ENCODE measurements around the gene DDX4. TPM values are rescaled to one million over a fixed set of nuclear protein-coding genes. Genes with fewer than 3 reads are reported as not detected.
"Not testable (repeated sequence)": the region's sequence is repeated elsewhere in the genome, so short reads cannot be mapped to it uniquely, and the experiment has no call there.

The DDX4 gene
- total and polyA plus RNA-seq, 8 donors, result 0.02 to 0.56 (median 0.11) TPM; not detected in 2

DNA sequence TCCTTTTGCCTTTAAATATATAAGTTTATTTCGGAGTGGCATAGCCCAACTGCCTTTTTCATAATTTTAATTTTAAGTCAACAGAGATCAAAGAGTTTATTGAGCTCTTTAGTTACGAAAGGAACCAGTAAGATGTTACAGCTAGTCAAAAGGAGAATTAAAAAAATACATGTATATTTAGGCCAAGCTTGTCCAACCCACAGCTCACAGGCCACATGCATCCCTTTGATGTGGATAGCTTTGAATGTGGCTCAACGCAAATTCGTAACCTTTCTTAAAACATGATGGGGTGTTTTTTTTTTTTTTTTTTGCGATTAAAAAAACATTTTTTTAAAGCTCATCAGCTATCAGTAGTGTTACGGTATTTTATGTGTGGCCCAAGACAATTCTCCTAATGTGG is 63.1 kb downstream of the DDX4 start:
- no peak for FAIRE-seq
- H3K9me3 ChIP-seq, result no peaks in the 10 kb centered on the region
- no peak for ATAC-seq
- H3K27me3 ChIP-seq, result no peaks in the 10 kb centered on the region
- no peaks in the 10 kb centered on the region for H3K36me3 ChIP-seq
- no peak overlapping the region for H3K27ac ChIP-seq
- WGBS, 2 donors, result 93 to 98% methylated on average over 6 of the region's 6 CpGs
- no peak overlapping the region for H3K4me3 ChIP-seq
- TF ChIP-seq, protein P1, sequence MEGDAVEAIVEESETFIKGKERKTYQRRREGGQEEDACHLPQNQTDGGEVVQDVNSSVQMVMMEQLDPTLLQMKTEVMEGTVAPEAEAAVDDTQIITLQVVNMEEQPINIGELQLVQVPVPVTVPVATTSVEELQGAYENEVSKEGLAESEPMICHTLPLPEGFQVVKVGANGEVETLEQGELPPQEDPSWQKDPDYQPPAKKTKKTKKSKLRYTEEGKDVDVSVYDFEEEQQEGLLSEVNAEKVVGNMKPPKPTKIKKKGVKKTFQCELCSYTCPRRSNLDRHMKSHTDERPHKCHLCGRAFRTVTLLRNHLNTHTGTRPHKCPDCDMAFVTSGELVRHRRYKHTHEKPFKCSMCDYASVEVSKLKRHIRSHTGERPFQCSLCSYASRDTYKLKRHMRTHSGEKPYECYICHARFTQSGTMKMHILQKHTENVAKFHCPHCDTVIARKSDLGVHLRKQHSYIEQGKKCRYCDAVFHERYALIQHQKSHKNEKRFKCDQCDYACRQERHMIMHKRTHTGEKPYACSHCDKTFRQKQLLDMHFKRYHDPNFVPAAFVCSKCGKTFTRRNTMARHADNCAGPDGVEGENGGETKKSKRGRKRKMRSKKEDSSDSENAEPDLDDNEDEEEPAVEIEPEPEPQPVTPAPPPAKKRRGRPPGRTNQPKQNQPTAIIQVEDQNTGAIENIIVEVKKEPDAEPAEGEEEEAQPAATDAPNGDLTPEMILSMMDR (IDR thresholded peaks at IDR 0.05), result no peak
- intact Hi-C loops (cut with DNase I), result no loop called here
- H3K4me1 ChIP-seq, result no peaks in the 10 kb centered on the region
- DNase-seq, result no peak

DNA sequence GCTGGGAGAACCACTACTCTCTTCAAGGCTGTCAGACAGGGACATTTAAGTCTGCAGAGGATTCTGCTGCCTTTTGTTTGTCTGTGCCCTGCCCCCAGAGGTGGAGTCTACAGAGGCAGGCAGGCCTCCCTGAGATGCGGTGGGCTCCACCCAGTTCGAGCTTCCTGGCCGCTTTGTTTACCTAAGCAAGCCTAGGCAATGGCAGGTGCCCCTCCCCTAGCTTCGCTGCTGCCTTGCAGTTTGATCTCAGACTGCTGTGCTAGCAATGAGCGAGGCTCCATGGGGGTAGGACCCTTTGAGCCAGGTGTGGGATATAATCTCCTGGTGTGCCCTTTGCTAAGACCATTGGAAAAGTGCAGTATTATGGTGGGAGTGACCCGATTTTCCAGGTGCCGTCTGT is 71.0 kb downstream of the DDX4 start:
- DNase-seq; H3K27ac ChIP-seq; H3K4me1 ChIP-seq; intact Hi-C loops (cut with DNase I); ATAC-seq; H3K9me3 ChIP-seq; FAIRE-seq; H3K27me3 ChIP-seq; H3K4me3 ChIP-seq; H3K36me3 ChIP-seq: not testable (repeated sequence)
- 88 to 94% methylated on average over 7 of the region's 7 CpGs for WGBS, 2 donors

DNA sequence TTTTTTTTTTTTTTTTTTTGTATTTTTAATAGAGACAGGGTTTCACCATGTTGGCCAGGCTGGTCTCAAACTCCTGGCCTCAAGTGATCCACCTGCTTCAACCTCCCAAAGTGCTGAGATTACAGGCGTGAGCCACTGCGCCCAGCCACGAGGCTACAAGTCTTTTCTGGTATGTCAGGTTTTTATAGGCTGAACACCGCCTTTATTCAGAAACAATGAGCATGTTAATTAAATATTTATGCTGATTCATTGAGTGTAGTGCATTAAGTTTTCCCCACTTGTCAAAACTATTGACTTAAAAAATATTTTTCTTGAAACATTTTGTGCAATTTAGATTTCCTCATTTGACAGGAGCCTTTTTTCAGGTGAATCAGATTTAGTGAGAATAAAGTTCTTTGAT is 78.1 kb downstream of the DDX4 start:
- H3K4me3 ChIP-seq; H3K9me3 ChIP-seq; H3K36me3 ChIP-seq; intact Hi-C loops (cut with DNase I); H3K27me3 ChIP-seq; ATAC-seq; H3K4me1 ChIP-seq; FAIRE-seq; DNase-seq; H3K27ac ChIP-seq: not testable (repeated sequence)
- 89 to 96% methylated on average over 4 of the region's 4 CpGs for WGBS, 2 donors

DNA sequence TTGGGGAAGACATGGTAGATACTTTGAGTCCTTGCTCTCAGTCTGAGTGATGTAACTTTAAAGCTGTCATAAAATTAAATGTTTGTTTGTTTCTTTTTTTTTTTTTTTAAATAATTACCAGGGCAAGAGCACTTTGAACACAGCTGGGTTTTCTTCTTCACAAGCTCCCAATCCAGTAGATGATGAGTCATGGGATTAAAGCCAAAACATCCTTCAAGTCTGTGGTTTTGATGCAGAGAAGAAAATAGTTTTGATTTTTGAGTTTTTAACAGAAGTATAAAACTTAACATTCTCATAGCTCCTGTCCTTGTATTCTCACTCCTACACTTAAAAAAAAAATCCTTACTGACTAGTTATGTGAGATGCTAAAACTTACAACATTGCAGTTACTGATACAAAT is 78.5 kb downstream of the DDX4 start:
- no peaks in the 10 kb centered on the region for H3K9me3 ChIP-seq
- intact Hi-C loops (cut with DNase I), result no loop called here
- no peak for FAIRE-seq

GRCh38 chr5:55817030-55817429 is 79.2 kb downstream of the DDX4 start:
- H3K36me3 ChIP-seq, result no peaks in the 10 kb centered on the region
- TF ChIP-seq, protein P1 (IDR thresholded peaks at IDR 0.05), result no peak
- no peak overlapping the region for H3K27ac ChIP-seq
- DNase-seq, result no peak
- intact Hi-C loops (cut with DNase I), result no loop called here
- FAIRE-seq, result no peak
- no peak overlapping the region for H3K4me3 ChIP-seq
- H3K27me3 ChIP-seq, result no peaks in the 10 kb centered on the region
- no peaks in the 10 kb centered on the region for H3K4me1 ChIP-seq
- H3K9me3 ChIP-seq, result no peaks in the 10 kb centered on the region
- WGBS, 2 donors, result 69 to 73% methylated on average over 2 of the region's 2 CpGs
- ATAC-seq, result no peak

More for the DNA sequence above, 78.5 kb downstream of the DDX4 start:
- no peak for ATAC-seq
- Histone ChIP-seq H3K4me1 (no peaks in the 10 kb centered on the region), H3K27ac (no peak overlapping the region), H3K36me3 (no peaks in the 10 kb centered on the region), H3K4me3 (no peak overlapping the region), H3K27me3 (no peaks in the 10 kb centered on the region)
- TF ChIP-seq, protein P1 (IDR thresholded peaks at IDR 0.05), result no peak
- DNase-seq, result no peak

GRCh38 chr5:55820488-55820887 is 82.6 kb downstream of the DDX4 start:
- intact Hi-C loops (cut with DNase I), result no loop called here
- Histone ChIP-seq H3K27ac (no peak overlapping the region), H3K4me1 (no peaks in the 10 kb centered on the region), H3K9me3 (no peaks in the 10 kb centered on the region), H3K4me3 (no peak overlapping the region), H3K36me3 (no peaks in the 10 kb centered on the region), H3K27me3 (no peaks in the 10 kb centered on the region)
- 86 to 88% methylated on average over 6 of the region's 6 CpGs for WGBS, 2 donors
- DNase-seq, result no peak
- no peak for ATAC-seq
- FAIRE-seq, result no peak
- TF ChIP-seq, protein P1 (IDR thresholded peaks at IDR 0.05), result no peak
